ENCODE measurements around the gene OAS3.

DNA sequence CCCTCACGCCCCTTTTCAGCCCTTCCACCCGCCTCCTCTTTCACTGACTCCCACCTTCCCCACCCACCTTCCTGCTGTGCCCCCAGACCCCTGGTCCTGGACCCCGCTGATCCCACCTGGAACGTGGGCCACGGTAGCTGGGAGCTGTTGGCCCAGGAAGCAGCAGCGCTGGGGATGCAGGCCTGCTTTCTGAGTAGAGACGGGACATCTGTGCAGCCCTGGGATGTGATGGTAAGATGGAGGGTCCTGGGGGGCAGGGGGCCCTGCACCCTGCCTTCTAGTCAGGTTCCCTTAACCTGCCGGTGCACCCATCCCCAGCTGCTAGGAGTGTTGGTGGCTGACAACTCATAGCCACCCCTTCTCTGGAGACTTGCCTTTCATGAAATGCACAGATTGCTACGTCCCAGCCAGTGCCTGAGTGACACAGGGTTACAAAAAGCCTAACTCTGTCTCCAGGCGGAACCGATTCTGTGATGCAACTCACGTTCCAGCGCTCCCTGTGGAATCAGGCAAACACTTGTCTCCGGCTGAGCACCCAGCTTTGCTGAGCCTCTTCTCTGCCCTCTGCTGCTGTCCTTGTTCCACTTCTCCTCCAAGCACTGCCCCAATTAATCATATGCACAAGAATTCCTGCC, 25.1 kb downstream of the OAS3 start:
- TF ChIP-seq, protein P1, sequence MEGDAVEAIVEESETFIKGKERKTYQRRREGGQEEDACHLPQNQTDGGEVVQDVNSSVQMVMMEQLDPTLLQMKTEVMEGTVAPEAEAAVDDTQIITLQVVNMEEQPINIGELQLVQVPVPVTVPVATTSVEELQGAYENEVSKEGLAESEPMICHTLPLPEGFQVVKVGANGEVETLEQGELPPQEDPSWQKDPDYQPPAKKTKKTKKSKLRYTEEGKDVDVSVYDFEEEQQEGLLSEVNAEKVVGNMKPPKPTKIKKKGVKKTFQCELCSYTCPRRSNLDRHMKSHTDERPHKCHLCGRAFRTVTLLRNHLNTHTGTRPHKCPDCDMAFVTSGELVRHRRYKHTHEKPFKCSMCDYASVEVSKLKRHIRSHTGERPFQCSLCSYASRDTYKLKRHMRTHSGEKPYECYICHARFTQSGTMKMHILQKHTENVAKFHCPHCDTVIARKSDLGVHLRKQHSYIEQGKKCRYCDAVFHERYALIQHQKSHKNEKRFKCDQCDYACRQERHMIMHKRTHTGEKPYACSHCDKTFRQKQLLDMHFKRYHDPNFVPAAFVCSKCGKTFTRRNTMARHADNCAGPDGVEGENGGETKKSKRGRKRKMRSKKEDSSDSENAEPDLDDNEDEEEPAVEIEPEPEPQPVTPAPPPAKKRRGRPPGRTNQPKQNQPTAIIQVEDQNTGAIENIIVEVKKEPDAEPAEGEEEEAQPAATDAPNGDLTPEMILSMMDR (IDR thresholded peaks at IDR 0.05) = no peak
- no peak for TF ChIP-seq POLR2A (IDR thresholded peaks at IDR 0.05)

Data from suprapubic skin (tissue), 3 donors.